ENCODE results near the gene HDAC4. TPM values are rescaled to one million over a fixed set of nuclear protein-coding genes. Genes with fewer than 3 reads are reported as not detected.

HDAC4 gene
- polyA plus RNA-seq, 5 donors = 7.9 to 11.8 (median 10.9) TPM

GRCh38 chr2:239112127-239112774 is 288.6 kb downstream of the HDAC4 start:
- no peak for DNase-seq

- DNase-seq = no peak
Measured at GRCh38 chr2:239111401-239112100, 289.3 kb downstream of the HDAC4 start.

- no peak for DNase-seq
Measured at GRCh38 chr2:239110595-239111048, 290.2 kb downstream of the HDAC4 start.

- no peak for DNase-seq
Measured at GRCh38 chr2:239109928-239110545, 290.8 kb downstream of the HDAC4 start.

GRCh38 chr2:239109041-239109927 is 291.5 kb downstream of the HDAC4 start:
- no peak for DNase-seq

GRCh38 chr2:239108459-239108858 is 292.4 kb downstream of the HDAC4 start:
- DNase-seq = no peak

- no peak for DNase-seq
Measured at GRCh38 chr2:239107936-239108335, 292.9 kb downstream of the HDAC4 start.

- DNase-seq = no peak
Measured at GRCh38 chr2:239106966-239107365, 293.9 kb downstream of the HDAC4 start.

- peak in 1 of 2 donors; percentile 13 for DNase-seq
Measured at GRCh38 chr2:239106314-239106908, 294.4 kb downstream of the HDAC4 start.

GRCh38 chr2:239105234-239105633 is 295.6 kb downstream of the HDAC4 start:
- DNase-seq = no peak

- DNase-seq = no peak
Measured at GRCh38 chr2:239104800-239105199, 296.0 kb downstream of the HDAC4 start.

GRCh38 chr2:239103125-239104098 is 297.4 kb downstream of the HDAC4 start:
- no peak for DNase-seq

GRCh38 chr2:239102266-239102665 is 298.6 kb downstream of the HDAC4 start:
- DNase-seq = no peak

GRCh38 chr2:239101807-239102206 is 299.0 kb downstream of the HDAC4 start:
- no peak for DNase-seq

GRCh38 chr2:239101071-239101470 is 299.7 kb downstream of the HDAC4 start:
- no peak for DNase-seq

GRCh38 chr2:239099474-239099873 is 301.3 kb downstream of the HDAC4 start:
- DNase-seq = no peak

GRCh38 chr2:239098288-239098970 is 302.4 kb downstream of the HDAC4 start:
- no peak for DNase-seq

- DNase-seq = no peak
Measured at GRCh38 chr2:239097428-239097696, 303.5 kb downstream of the HDAC4 start.

- no peak for DNase-seq
Measured at GRCh38 chr2:239096676-239097427, 304.0 kb downstream of the HDAC4 start.

All from right lung (tissue), 5 donors.